Tibial nerve (tissue), 4 donors: ENCODE results near the gene KCNK13. TPM values are rescaled to one million over a fixed set of nuclear protein-coding genes. Genes with fewer than 3 reads are reported as not detected.

ENCODE experiments used
- DNase-seq, 2 donors: peaks; one replicate each; pipeline ENCODE4 v3.0.0-alpha.2; 2019; ENCODE audit warnings: low spot score in 2 of 2
- H3K27ac ChIP-seq, 4 donors: fragments of 200-600 bp; sonication (generic) in 3 of 4; one replicate each; pipeline ENCODE4 v1.5.1; 2017 to 2019; ENCODE audit warnings: mild to moderate bottlenecking in 1 of 4
- H3K27me3 ChIP-seq, 2 donors: fragments of 200-600 bp; sonication (generic) in 1 of 2; one replicate each; pipeline versions ENCODE4 v1.5.1 to v1.6.0; 2017 to 2019
- H3K36me3 ChIP-seq, 3 donors: fragments of 200-600 bp; sonication (generic); one replicate each; pipeline ENCODE4 v1.5.1; 2018 to 2019
- H3K4me1 ChIP-seq, 4 donors: fragments of 200-600 bp; sonication (generic) in 3 of 4; one replicate each; pipeline ENCODE4 v1.5.1; 2017 to 2019
- H3K4me3 ChIP-seq, 4 donors: fragments of 200-600 bp; sonication (generic) in 3 of 4; one replicate each; pipeline ENCODE4 v1.5.1; 2017 to 2019; ENCODE audit warnings: mild to moderate bottlenecking in 1 of 4, moderate library complexity in 1 of 4
- H3K9me3 ChIP-seq, 4 donors: fragments of 200-600 bp; sonication (generic) in 3 of 4; one replicate each; pipeline ENCODE4 v1.5.1; 2017 to 2019
- CTCF ChIP-seq, 5 experiments: fragments of 200-600 bp in 3 of 5; fragments of 450-650 bp in 2 of 5; sonication (generic) in 3 of 5; IDR thresholded peaks; one replicate each; pipeline ENCODE4 v1.5.1; 2016 to 2019; ENCODE audit warnings: antibody characterized with exemption in 5 of 5, mild to moderate bottlenecking in 3 of 5, moderate library complexity in 2 of 5
- EP300 ChIP-seq, 2 donors: sonication (generic); formaldehyde crosslinking; IDR thresholded peaks; one replicate each; pipeline ENCODE4 v1.6.1; 2017; ENCODE audit warnings: antibody characterized with exemption in 2 of 2, mild to moderate bottlenecking in 1 of 2
- POLR2A ChIP-seq, 2 donors: fragments of 450-650 bp; IDR thresholded peaks; one replicate each; pipeline ENCODE4 v1.6.1; 2017; ENCODE audit warnings: antibody characterized with exemption in 2 of 2, mild to moderate bottlenecking in 2 of 2, moderate library complexity in 2 of 2
- WGBS, 2 donors: methylation state at CpG; one replicate each; pipeline ENCODE4 v1.1.5; 2018; 5-methylcytosine and 5-hydroxymethylcytosine counted together
- total RNA-seq, 4 donors: library from RNA; depleted of rRNA; stranded (reverse); fragments of >200 nt; gene quantifications; one replicate each; pipeline ENCODE4 v1.1.0, GENCODE V29; 2016

The KCNK13 gene
- total RNA-seq, 4 donors from 2014 or later = 0.20 to 3.6 (median 0.53) TPM

DNA sequence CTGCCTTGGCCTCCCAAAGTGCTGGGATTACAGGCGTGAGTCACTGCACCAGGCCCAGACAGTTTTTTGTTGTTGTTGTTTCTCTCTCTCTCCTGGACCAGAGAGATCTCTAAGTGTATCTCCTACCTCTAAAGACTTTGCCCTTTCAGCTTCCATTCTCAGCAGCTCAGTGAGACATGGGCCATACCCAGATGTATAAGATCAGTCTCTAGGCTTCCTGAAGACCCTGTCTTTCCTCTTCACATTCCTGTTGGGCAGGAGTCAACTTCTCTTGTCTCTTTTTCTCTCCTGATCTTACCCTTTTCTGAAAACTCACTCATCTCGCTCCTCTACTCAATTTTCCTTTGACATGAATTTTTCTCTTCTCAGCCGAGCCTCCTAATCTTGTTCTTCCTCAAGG is 42.0 kb downstream of the KCNK13 start:
- Histone ChIP-seq H3K9me3 (no peaks in the 10 kb centered on the region), H3K27me3 (no peaks in the 10 kb centered on the region), H3K36me3 (no peaks in the 10 kb centered on the region), H3K4me1 (no peaks in the 10 kb centered on the region), H3K4me3 (no peak overlapping the region), H3K27ac (no peak overlapping the region)
- 86 to 90% methylated on average over 3 of the region's 3 CpGs for WGBS, 2 donors
- TF ChIP-seq CTCF (IDR thresholded peaks at IDR 0.05) (no peak), POLR2A (IDR thresholded peaks at IDR 0.05) (no peak), EP300 (IDR thresholded peaks at IDR 0.05) (no peak)
- DNase-seq = no peak

DNA sequence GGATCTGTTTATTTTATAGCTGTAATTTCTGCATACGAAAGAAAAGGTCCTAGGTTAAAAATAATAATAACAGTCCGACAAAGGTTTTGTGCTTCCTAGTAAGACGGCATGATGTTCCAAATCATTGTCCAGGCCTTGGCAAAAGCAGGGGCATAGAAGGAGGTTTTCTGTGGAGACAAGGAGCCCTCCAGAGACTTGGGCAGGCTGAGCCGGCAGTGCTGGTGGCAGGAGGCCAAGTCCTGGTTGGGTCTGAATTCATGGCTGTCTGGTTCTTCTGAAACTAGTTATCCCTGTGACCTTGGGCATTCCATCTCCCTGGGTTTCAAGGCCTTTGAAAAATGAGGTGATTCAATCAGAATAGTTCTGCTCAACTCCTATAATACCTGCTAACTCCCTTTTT is 44.0 kb downstream of the KCNK13 start:
- WGBS, 2 donors = 49 to 59% methylated on average over 4 of the region's 4 CpGs
- Histone ChIP-seq H3K27me3 (no peaks in the 10 kb centered on the region), H3K9me3 (no peaks in the 10 kb centered on the region), H3K4me3 (no peak overlapping the region), H3K4me1 (no peaks in the 10 kb centered on the region), H3K27ac (no peak overlapping the region), H3K36me3 (no peaks in the 10 kb centered on the region)
- TF ChIP-seq POLR2A (IDR thresholded peaks at IDR 0.05) (no peak), EP300 (IDR thresholded peaks at IDR 0.05) (no peak), CTCF (IDR thresholded peaks at IDR 0.05) (no peak)
- DNase-seq = no peak

- Histone ChIP-seq H3K4me1 (no peaks in the 10 kb centered on the region), H3K4me3 (no peak overlapping the region), H3K9me3 (no peaks in the 10 kb centered on the region), H3K27me3 (no peaks in the 10 kb centered on the region), H3K27ac (no peak overlapping the region), H3K36me3 (no peaks in the 10 kb centered on the region)
- DNase-seq = no peak
- TF ChIP-seq EP300 (IDR thresholded peaks at IDR 0.05) (no peak), CTCF (IDR thresholded peaks at IDR 0.05) (no peak), POLR2A (IDR thresholded peaks at IDR 0.05) (no peak)
- WGBS, 2 donors = 87 to 88% methylated on average over 6 of the region's 6 CpGs
These were observed 46.0 kb downstream of the KCNK13 start for GRCh38 chr14:90107789-90108188.

- no peak overlapping the region for H3K4me3 ChIP-seq
- H3K27ac ChIP-seq = no peak overlapping the region
- no peaks in the 10 kb centered on the region for H3K9me3 ChIP-seq
- H3K4me1 ChIP-seq = no peaks in the 10 kb centered on the region
- 68 to 83% methylated on average over 10 of the region's 10 CpGs for WGBS, 2 donors
- DNase-seq = no peak
- TF ChIP-seq POLR2A (IDR thresholded peaks at IDR 0.05) (no peak), CTCF (IDR thresholded peaks at IDR 0.05) (no peak), EP300 (IDR thresholded peaks at IDR 0.05) (no peak)
- no peaks in the 10 kb centered on the region for H3K36me3 ChIP-seq
- H3K27me3 ChIP-seq = no peaks in the 10 kb centered on the region
These were observed 48.1 kb downstream of the KCNK13 start for GRCh38 chr14:90109858-90110257.

- 63 to 73% methylated on average over 12 of the region's 12 CpGs for WGBS, 2 donors
- Histone ChIP-seq H3K27ac (no peak overlapping the region), H3K4me3 (no peak overlapping the region), H3K36me3 (no peaks in the 10 kb centered on the region), H3K4me1 (no peaks in the 10 kb centered on the region), H3K27me3 (no peaks in the 10 kb centered on the region), H3K9me3 (no peaks in the 10 kb centered on the region)
- no peak for DNase-seq
- TF ChIP-seq CTCF (IDR thresholded peaks at IDR 0.05) (no peak), POLR2A (IDR thresholded peaks at IDR 0.05) (no peak), EP300 (IDR thresholded peaks at IDR 0.05) (no peak)
These were observed 50.2 kb downstream of the KCNK13 start for GRCh38 chr14:90111895-90112534.
